ENCODE results near the gene PRR20G. TPM values are rescaled to one million over a fixed set of nuclear protein-coding genes. Genes with fewer than 3 reads are reported as not detected.

Gene PRR20G
- total RNA-seq, 1 experiment from 2014 or later, result 0.30 TPM

GRCh38 chr3:127305499-127306060 lies 17.7 kb upstream of the PRR20G start:
- Histone ChIP-seq H3K27me3 (ENCODE audit: insufficient read depth, low read length) (no peaks in the 10 kb centered on the region), H3K36me3 (ENCODE audit: control insufficient read depth in 1 of 2, insufficient read depth in 2 of 2, low read length in 2 of 2) (no peaks in the 10 kb centered on the region), H3K4me1 (ENCODE audit: control insufficient read depth in 1 of 2, insufficient read depth in 2 of 2, low read length in 2 of 2) (peaks cover 10 to 16% of the 10 kb centered on the region in 2 experiments), H3K27ac (ENCODE audit: low read depth, low read length) (no peak overlapping the region), H3K4me3 (replicated peaks in 1 of 2; ENCODE audit: low read depth in 1 of 2, low read length in 2 of 2) (no peak overlapping the region), H2AFZ (ENCODE audit: low read depth, low read length, poor library complexity, severe bottlenecking) (no peak overlapping the region), H3K4me2 (ENCODE audit: low read length) (no peak overlapping the region), H3K9me3 (ENCODE audit: control insufficient read depth in 1 of 2, insufficient read depth in 1 of 2, low read depth in 1 of 2, low read length in 2 of 2) (no peaks in the 10 kb centered on the region), H4K20me1 (ENCODE audit: insufficient read depth) (no peaks in the 10 kb centered on the region), H3K9ac (ENCODE audit: low read length) (no peak overlapping the region), H3K79me2 (ENCODE audit: insufficient read depth, low read length) (no peaks in the 10 kb centered on the region), H3K9me2 (ENCODE audit: insufficient read depth) (no peaks in the 10 kb centered on the region)
- POLR2A ChIA-PET, result no interaction called here
- BruUV-seq (replicated peaks), result no TSS peak
- no peak for TF ChIP-seq ZBTB33 (IDR thresholded peaks at IDR 0.05; ENCODE audit: extremely low read depth, insufficient replicate concordance, low read length)
- TF ChIP-seq RAD21 (IDR thresholded peaks at IDR 0.05; ENCODE audit: low read depth), result no peak
- no peak for TF ChIP-seq YY1 (IDR thresholded peaks at IDR 0.05; ENCODE audit: extremely low read depth, insufficient replicate concordance, low read depth, low read length)
- no peak for TF ChIP-seq SIN3A (IDR thresholded peaks at IDR 0.05; ENCODE audit: low read depth)
- no peak for TF ChIP-seq FOSL1 (IDR thresholded peaks at IDR 0.05; ENCODE audit: low read depth)
- no peak for TF ChIP-seq JUND (IDR thresholded peaks at IDR 0.05)
- no peak for TF ChIP-seq ZNF274 (IDR thresholded peaks at IDR 0.05; ENCODE audit: low read depth, low read length)
- no peak for TF ChIP-seq ELF1 (IDR thresholded peaks at IDR 0.05; ENCODE audit: borderline replicate concordance, low read depth)
- TF ChIP-seq POLR2AphosphoS5 (IDR thresholded peaks at IDR 0.05; ENCODE audit: low read depth, low read length), result no peak
- TF ChIP-seq, protein P1, sequence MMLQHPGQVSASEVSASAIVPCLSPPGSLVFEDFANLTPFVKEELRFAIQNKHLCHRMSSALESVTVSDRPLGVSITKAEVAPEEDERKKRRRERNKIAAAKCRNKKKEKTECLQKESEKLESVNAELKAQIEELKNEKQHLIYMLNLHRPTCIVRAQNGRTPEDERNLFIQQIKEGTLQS (IDR thresholded peaks at IDR 0.05), result no peak
- TF ChIP-seq, protein P2, sequence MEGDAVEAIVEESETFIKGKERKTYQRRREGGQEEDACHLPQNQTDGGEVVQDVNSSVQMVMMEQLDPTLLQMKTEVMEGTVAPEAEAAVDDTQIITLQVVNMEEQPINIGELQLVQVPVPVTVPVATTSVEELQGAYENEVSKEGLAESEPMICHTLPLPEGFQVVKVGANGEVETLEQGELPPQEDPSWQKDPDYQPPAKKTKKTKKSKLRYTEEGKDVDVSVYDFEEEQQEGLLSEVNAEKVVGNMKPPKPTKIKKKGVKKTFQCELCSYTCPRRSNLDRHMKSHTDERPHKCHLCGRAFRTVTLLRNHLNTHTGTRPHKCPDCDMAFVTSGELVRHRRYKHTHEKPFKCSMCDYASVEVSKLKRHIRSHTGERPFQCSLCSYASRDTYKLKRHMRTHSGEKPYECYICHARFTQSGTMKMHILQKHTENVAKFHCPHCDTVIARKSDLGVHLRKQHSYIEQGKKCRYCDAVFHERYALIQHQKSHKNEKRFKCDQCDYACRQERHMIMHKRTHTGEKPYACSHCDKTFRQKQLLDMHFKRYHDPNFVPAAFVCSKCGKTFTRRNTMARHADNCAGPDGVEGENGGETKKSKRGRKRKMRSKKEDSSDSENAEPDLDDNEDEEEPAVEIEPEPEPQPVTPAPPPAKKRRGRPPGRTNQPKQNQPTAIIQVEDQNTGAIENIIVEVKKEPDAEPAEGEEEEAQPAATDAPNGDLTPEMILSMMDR (IDR thresholded peaks at IDR 0.05 in 2 of 3, conservative IDR thresholded peaks at IDR 0.05 in 1 of 3; ENCODE audit: borderline replicate concordance in 1 of 3, insufficient read depth in 1 of 3, low read depth in 2 of 3, low read length in 2 of 3), result no peak
- no peak for TF ChIP-seq EZH2phosphoT487 (IDR thresholded peaks at IDR 0.05; ENCODE audit: borderline replicate concordance)
- TF ChIP-seq EZH2 (IDR thresholded peaks at IDR 0.05), result no peak
- ATAC-seq (no peak), DNase-seq (ENCODE audit: low read depth, low spot score) (no peak)
- RAD21 ChIA-PET (ENCODE audit: low non-redundant PET in 1 of 2, low total read pairs in 2 of 2, uncharacterized antibody in 2 of 2, unreplicated experiment in 2 of 2), result no interaction called here
- intact Hi-C loops (cut with micrococcal nuclease), result no loop called here
- CTCF ChIA-PET, result no interaction called here
